ENCODE measurements around the gene DIPK1B.

DNA sequence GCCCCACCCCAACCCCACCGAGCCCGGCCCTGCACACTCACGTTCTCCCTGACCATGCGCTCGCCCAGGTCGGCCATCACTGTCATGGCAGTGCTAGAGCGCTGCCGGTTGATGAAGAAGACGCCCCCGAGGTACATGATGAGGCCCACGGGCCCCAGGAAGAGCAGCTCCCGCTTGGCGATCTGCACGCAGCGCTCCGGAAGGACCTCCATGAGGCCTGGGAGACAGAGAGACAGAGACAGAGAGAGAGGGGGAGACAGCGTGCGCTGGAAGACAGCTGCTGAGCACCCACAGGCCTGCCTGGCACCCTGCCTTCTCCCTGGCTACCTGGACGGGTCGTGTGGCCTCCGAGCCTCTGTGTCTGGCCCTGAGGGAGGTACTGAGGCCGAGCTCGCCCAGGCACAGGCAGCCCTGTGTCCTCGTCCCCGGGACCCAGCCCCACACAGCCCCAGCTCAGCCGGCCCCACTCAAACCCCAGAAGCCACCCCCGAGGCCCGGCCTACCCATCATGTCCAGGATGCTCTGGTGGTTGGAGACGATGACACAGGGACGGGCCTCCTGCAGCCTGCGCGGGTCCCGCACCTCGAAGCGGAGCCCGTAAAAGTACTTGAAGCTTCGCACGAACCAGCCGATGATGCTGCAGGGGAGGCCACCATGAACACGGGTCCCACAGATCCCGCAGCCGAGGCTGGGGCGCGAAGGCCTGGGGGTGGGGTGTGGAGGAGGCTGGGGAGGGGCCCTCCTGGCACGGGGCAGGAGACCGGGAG, 35.3 kb upstream of the DIPK1B start:
- TF ChIP-seq EP300 (IDR thresholded peaks at IDR 0.05) (no peak), POLR2AphosphoS5 (IDR thresholded peaks at IDR 0.05) (no peak), POLR2A (IDR thresholded peaks at IDR 0.05) (no peak)
- TF ChIP-seq, protein P1, sequence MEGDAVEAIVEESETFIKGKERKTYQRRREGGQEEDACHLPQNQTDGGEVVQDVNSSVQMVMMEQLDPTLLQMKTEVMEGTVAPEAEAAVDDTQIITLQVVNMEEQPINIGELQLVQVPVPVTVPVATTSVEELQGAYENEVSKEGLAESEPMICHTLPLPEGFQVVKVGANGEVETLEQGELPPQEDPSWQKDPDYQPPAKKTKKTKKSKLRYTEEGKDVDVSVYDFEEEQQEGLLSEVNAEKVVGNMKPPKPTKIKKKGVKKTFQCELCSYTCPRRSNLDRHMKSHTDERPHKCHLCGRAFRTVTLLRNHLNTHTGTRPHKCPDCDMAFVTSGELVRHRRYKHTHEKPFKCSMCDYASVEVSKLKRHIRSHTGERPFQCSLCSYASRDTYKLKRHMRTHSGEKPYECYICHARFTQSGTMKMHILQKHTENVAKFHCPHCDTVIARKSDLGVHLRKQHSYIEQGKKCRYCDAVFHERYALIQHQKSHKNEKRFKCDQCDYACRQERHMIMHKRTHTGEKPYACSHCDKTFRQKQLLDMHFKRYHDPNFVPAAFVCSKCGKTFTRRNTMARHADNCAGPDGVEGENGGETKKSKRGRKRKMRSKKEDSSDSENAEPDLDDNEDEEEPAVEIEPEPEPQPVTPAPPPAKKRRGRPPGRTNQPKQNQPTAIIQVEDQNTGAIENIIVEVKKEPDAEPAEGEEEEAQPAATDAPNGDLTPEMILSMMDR (IDR thresholded peaks at IDR 0.05): no peak
